ENCODE measurements around the gene M6PR.

M6PR gene

DNA sequence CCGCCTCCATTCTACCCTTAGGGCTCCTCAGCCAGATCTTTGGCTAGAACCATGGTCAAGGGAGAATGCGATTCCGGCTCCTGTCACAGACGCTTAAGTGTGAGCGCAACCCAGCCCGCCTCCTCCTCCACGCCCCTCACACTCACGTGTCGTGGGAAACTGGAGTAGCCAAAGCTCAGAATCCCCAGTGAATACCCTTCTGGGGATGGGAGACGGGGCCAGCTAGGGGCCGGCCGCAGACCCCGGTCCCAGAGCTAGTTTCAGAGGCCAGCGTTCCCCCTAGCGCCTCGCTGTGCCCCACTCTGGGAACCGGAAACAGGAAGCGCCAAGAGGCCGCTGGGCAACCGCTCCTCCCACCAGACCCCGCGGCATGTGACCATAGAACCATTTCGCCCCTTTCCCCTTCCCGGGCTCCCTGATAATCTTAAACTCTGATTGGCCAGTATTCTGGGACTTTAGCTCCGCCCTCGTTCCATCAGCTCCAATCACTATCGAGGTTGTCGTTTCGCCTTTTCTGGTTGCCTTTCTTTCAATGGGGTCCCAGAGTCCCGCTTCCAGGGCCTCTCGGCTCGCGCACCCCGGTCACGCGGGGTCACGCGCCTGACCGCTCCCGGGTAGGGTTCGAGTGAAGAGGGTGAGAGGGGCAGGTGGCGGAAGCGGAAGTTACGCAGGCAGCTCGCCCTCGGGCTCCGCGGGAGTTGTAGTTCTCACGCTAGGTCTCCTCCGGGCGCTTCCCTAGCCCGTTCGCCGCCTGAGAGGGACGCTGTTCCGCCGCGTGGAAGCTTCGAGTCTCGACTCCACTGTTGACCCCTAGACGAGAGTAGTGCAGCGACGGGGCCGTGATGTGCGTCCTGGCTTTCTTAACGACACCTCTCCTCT is at the start of gene M6PR:
TSS of gene M6PR (minus strand) at position 304 of the 879 bp plus-strand sequence. CDS start 3,241 bp downstream, outside the sequence.
- no peaks in the 10 kb centered on the region for H3K4me1 ChIP-seq (ENCODE audit: control insufficient read depth, insufficient read depth, low read length)
- no peaks in the 10 kb centered on the region for H3K27me3 ChIP-seq (ENCODE audit: control insufficient read depth, insufficient read depth, low read length)
- no peaks in the 10 kb centered on the region for H3K9me3 ChIP-seq (ENCODE audit: control insufficient read depth, low read length)
- H3K9ac ChIP-seq (ENCODE audit: low read length) = peak within 1 kb of the TSS; percentile 92
- no peaks in the 10 kb centered on the region for H3K36me3 ChIP-seq (ENCODE audit: control insufficient read depth, insufficient read depth, low read length)
- H3K4me3 ChIP-seq (ENCODE audit: low read length) = peak within 1 kb of the TSS; percentile 93

DNA sequence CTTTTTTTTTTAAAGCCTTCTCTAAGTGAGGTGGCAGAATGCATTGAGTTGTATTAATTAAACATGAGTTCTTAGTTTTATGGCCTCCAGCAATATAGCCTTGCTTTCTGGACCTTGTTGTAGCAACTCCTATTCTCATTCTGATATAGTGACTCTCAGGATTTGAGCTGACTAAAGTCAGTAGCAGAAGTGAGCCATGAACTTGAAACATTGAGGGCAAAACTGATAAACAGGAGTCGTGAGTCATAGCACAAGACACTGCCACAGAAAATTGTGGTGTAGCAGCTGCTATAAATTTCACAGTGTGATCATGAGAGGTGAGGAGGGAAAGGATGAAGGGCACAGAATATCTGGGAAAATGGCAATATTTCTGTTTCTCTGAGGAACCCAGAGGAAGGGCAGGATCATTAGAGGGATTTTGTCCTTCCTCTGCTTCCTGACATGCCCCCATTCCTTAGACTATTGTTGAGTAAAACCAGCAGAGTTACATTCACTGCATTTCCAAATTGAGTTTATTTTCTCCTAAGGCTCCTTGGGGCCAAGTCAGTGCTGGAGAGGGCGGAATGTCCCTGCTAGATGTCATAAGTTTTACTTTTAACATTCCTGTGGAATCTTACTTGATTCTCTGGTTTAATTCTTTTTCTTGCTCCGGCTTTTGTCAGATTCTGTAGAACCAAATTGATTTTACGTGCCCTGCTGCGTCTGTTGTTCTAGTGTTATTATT is 47.4 kb upstream of the M6PR start:
- Histone ChIP-seq H3K4me1 (ENCODE audit: control insufficient read depth, insufficient read depth, low read length) (no peaks in the 10 kb centered on the region), H3K4me3 (ENCODE audit: low read length) (no peak overlapping the region), H3K27me3 (ENCODE audit: control insufficient read depth, insufficient read depth, low read length) (no peaks in the 10 kb centered on the region), H3K9ac (ENCODE audit: low read length) (no peak overlapping the region), H3K36me3 (ENCODE audit: control insufficient read depth, insufficient read depth, low read length) (no peaks in the 10 kb centered on the region), H3K9me3 (ENCODE audit: control insufficient read depth, low read length) (no peaks in the 10 kb centered on the region)

DNA sequence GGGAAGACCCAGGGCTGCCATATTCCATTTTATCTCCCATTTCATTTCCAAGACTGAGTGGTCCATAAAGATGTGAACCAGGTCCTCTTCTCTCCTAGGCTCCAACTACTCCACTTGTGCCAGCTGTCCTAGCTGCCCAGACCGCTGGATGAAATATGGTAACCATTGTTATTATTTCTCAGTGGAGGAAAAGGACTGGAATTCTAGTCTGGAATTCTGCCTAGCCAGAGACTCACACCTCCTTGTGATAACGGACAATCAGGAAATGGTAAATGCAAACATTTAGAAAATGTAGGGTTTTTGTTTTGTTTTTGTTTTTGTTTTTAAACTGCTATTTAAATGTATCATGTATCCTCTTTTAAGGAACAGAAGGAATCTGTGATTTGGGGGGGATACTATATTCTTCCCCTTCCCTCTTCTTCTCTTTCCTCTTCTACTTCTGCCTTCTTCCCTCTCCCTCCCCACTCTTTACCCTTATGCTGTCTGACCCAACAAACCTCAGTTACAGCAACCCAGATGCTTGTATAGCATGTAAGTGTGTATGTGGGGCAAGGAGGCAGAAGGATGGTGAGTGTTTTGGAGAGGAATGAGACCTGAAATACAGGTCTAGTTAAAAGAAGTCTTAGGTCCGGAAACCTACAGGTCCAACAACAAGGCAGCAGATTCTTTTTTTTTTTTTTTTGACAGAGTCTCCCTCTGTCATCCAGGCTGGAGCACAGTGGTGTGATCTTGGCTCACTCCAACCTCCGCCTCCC is 45.8 kb upstream of the M6PR start:
- Histone ChIP-seq H3K4me3 (ENCODE audit: low read length) (no peak overlapping the region), H3K4me1 (ENCODE audit: control insufficient read depth, insufficient read depth, low read length) (no peaks in the 10 kb centered on the region), H3K36me3 (ENCODE audit: control insufficient read depth, insufficient read depth, low read length) (no peaks in the 10 kb centered on the region), H3K27me3 (ENCODE audit: control insufficient read depth, insufficient read depth, low read length) (no peaks in the 10 kb centered on the region), H3K9ac (ENCODE audit: low read length) (no peak overlapping the region), H3K9me3 (ENCODE audit: control insufficient read depth, low read length) (no peaks in the 10 kb centered on the region)

DNA sequence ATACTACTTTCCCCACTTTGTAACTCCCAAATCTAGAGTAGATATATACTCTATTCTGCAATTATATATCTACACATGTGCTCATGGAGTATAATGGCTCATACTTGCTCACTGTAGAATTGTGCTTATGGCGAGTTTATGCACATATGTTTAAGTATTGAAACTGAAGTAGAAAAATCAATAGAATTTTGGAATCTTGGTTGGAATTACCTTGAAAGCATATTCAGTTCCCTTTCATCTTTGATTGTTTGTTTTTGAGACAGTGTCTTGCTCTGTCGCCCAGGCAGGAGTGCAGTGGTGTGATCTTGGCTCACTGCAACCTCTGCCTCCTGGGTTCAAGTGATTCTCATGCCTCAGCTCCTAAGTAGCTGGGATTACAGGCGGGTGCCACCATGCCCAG is 44.4 kb upstream of the M6PR start:
- no peaks in the 10 kb centered on the region for H3K4me1 ChIP-seq (ENCODE audit: control insufficient read depth, insufficient read depth, low read length)
- H3K27me3 ChIP-seq (ENCODE audit: control insufficient read depth, insufficient read depth, low read length) = no peaks in the 10 kb centered on the region
- H3K9me3 ChIP-seq (ENCODE audit: control insufficient read depth, low read length) = no peaks in the 10 kb centered on the region
- H3K36me3 ChIP-seq (ENCODE audit: control insufficient read depth, insufficient read depth, low read length) = no peaks in the 10 kb centered on the region
- H3K4me3 ChIP-seq (ENCODE audit: low read length) = no peak overlapping the region
- no peak overlapping the region for H3K9ac ChIP-seq (ENCODE audit: low read length)

DNA sequence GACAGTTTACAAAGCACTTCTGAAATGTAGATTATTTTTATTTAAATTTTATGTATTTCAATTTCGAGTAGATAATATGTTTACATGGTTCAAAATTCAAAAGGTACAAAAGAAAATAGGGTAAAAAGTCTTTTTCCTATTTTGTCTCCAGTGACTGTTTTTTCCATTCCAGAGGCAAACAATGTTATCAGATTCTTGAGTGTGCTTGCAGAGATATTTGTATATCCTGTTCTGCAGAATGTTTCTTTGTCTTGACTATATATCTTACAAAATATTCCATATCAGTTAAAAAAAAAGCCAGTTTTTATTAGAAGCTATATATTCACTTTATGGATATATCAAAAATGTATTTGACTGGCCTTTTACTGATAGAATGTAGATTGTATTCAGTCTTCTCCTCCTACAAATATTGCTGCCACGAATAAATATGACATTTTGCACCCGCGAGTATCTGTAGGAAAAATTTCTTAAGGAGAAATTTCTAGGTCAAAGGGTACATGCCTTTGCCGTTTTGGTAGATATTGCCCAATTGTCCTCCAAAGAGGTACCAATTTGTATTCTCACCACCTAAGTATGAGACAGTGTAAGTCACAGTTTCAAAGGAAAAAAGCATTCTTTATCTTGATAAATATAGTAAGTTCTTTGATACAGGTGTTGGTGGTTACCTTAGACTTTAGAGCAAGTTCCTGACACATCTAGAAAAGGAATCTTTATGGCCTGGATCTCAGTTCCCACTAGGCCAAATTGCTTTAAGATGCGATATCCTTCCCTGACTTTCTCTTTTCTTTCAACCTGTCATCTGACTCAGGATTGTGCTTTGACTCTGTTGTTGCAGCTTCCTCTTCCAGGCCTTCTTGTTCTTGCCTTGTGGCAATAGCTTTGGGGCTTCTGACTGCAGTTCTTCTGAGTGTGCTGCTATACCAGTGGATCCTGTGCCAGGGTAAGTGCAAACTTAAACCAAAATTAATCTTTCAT is 42.2 kb upstream of the M6PR start:
- Histone ChIP-seq H3K36me3 (ENCODE audit: control insufficient read depth, insufficient read depth, low read length) (no peaks in the 10 kb centered on the region), H3K9me3 (ENCODE audit: control insufficient read depth, low read length) (no peaks in the 10 kb centered on the region), H3K4me3 (ENCODE audit: low read length) (no peak overlapping the region), H3K9ac (ENCODE audit: low read length) (no peak overlapping the region), H3K27me3 (ENCODE audit: control insufficient read depth, insufficient read depth, low read length) (no peaks in the 10 kb centered on the region), H3K4me1 (ENCODE audit: control insufficient read depth, insufficient read depth, low read length) (no peaks in the 10 kb centered on the region)

DNA sequence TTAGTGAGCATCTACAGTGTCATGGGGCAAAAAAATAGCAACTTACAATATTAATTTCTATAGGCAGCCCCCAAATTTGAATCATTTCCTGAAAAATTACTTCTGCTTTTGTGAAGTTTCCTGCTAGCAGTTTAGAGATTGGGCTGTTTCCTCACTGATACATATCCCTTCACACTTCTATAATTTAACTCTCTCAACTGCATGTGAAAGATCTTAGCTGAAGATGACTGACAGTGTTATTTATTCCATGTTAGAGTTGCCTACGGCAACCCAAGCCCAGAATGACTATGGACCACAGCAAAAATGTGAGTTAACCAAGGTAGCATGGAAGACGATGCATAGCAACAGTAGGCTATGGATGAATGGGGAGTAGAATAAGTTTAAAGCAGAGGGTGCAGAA is 40.0 kb upstream of the M6PR start, which contains the start of gene KLRG1:
TSS of gene KLRG1 (plus strand) at position 134 of the 400 bp plus-strand sequence. CDS start at position 224, 90 bp downstream.
- Histone ChIP-seq H3K27me3 (ENCODE audit: control insufficient read depth, insufficient read depth, low read length) (no peaks in the 10 kb centered on the region), H3K9ac (ENCODE audit: low read length) (no peak within 1 kb of the TSS), H3K4me1 (ENCODE audit: control insufficient read depth, insufficient read depth, low read length) (no peaks in the 10 kb centered on the region), H3K9me3 (ENCODE audit: control insufficient read depth, low read length) (no peaks in the 10 kb centered on the region), H3K4me3 (ENCODE audit: low read length) (no peak within 1 kb of the TSS), H3K36me3 (ENCODE audit: control insufficient read depth, insufficient read depth, low read length) (no peaks in the 10 kb centered on the region)

DNA sequence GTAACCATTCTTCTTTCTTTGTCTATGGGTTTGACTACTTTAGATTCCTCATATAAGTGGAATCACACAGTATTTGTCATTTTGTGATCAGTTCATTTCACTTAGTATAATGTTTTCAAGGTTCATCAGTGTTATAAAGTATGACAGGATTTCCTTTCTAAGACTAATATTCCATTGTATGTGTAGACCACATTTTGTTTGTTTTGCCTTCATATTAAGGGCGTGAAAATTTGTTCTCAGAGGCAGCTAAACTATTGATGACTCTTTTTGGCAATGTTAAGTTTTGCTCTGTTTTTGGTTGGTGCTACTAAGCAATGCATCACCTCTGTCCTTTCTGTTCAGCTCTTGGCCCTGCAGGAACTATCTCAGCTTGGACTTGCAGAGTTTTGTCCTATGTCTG is 38.2 kb upstream of the M6PR start:
- Histone ChIP-seq H3K4me3 (ENCODE audit: low read length) (no peak overlapping the region), H3K9me3 (ENCODE audit: control insufficient read depth, low read length) (no peaks in the 10 kb centered on the region), H3K36me3 (ENCODE audit: control insufficient read depth, insufficient read depth, low read length) (no peaks in the 10 kb centered on the region), H3K4me1 (ENCODE audit: control insufficient read depth, insufficient read depth, low read length) (no peaks in the 10 kb centered on the region), H3K9ac (ENCODE audit: low read length) (no peak overlapping the region), H3K27me3 (ENCODE audit: control insufficient read depth, insufficient read depth, low read length) (no peaks in the 10 kb centered on the region)

DNA sequence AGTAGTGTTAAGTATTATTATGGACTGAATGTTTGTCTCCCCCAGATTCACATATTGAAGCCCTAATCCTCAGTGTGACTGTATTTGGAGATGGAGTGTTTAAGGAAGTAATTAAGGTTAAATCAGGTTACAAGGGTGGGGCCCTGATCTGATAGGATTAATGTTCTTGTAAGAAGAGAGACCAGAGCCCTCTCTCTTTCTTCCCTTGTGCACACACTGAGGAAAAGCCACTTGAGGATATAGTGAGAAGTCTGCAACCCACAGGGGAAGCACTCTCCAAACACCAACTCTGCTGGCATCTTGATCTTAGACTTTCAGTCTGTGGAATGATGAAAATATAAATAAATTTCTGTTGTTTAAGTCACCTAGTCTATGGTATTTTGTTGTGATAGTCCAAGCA is 37.7 kb upstream of the M6PR start:
- Histone ChIP-seq H3K9ac (ENCODE audit: low read length) (no peak overlapping the region), H3K4me1 (ENCODE audit: control insufficient read depth, insufficient read depth, low read length) (no peaks in the 10 kb centered on the region), H3K4me3 (ENCODE audit: low read length) (no peak overlapping the region), H3K27me3 (ENCODE audit: control insufficient read depth, insufficient read depth, low read length) (no peaks in the 10 kb centered on the region), H3K36me3 (ENCODE audit: control insufficient read depth, insufficient read depth, low read length) (no peaks in the 10 kb centered on the region), H3K9me3 (ENCODE audit: control insufficient read depth, low read length) (no peaks in the 10 kb centered on the region)

DNA sequence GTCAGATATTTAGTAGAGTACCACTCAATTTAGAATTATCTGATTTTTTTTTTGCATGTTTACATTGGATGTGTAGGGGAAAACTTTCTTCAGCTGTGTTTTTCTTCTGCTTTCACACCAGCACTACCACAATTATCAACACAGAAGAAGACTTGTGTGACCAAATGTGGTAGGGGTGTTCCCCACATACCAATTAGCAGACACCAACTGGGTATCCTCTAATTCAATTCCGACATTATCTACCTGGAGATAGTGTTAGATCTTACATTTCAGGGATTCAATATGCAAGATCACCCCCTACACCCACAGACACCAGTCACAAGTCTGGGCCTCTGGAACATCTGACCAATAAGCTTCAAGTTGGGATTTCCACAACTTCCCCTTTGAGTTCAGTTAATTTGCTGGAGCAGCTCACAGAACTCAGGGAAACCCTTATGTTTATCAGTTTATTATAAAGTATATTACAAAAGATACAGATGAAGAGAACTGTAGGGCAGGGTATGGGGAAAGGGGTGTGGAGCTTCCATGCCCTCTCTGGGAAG is 35.8 kb upstream of the M6PR start:
- Histone ChIP-seq H3K27me3 (ENCODE audit: control insufficient read depth, insufficient read depth, low read length) (no peaks in the 10 kb centered on the region), H3K9me3 (ENCODE audit: control insufficient read depth, low read length) (no peaks in the 10 kb centered on the region), H3K36me3 (ENCODE audit: control insufficient read depth, insufficient read depth, low read length) (no peaks in the 10 kb centered on the region), H3K4me3 (ENCODE audit: low read length) (no peak overlapping the region), H3K9ac (ENCODE audit: low read length) (no peak overlapping the region), H3K4me1 (ENCODE audit: control insufficient read depth, insufficient read depth, low read length) (no peaks in the 10 kb centered on the region)

DNA sequence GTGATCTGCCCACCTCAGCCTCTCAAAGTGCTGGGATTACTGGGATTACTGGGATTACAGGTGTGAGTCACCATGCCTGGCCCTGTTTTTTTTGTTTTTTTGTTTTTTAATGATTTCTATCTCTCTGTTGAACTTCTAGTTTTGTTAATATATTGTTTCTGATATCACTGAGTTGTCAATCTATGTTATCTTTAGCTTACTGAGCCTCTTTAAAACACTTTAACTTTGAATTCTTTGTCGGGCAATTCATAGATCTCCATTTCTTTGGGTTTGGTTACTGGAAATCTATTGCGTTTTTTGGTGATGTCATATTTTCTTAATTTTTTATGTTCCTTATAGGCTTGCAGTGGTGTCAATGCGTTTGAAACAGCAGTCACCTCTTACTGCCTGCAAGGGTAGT is 30.7 kb upstream of the M6PR start:
- no peaks in the 10 kb centered on the region for H3K27me3 ChIP-seq (ENCODE audit: control insufficient read depth, insufficient read depth, low read length)
- H3K36me3 ChIP-seq (ENCODE audit: control insufficient read depth, insufficient read depth, low read length) = no peaks in the 10 kb centered on the region
- H3K9ac ChIP-seq (ENCODE audit: low read length) = no peak overlapping the region
- H3K4me1 ChIP-seq (ENCODE audit: control insufficient read depth, insufficient read depth, low read length) = no peaks in the 10 kb centered on the region
- H3K9me3 ChIP-seq (ENCODE audit: control insufficient read depth, low read length) = no peaks in the 10 kb centered on the region
- no peak overlapping the region for H3K4me3 ChIP-seq (ENCODE audit: low read length)

DNA sequence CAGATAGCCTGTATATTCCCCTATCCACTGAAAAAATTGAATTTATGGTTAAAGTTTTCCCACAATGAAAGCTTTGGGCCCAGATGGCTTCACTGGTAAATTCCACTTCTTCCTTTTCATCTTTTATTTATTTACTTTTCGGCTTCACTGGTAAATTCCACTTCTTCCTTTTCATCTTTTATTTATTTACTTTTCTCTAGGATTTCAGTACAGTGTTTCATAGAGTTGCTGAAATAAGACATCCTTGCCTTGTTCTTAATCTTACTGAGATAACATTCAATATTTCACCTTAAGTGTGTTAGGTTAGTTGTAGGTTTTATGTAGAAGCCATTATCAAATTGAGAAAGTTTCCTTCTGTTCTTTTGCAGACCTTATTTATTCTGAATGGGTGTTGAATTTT is 21.0 kb upstream of the M6PR start:
- no peaks in the 10 kb centered on the region for H3K4me1 ChIP-seq (ENCODE audit: control insufficient read depth, insufficient read depth, low read length)
- no peaks in the 10 kb centered on the region for H3K36me3 ChIP-seq (ENCODE audit: control insufficient read depth, insufficient read depth, low read length)
- H3K9me3 ChIP-seq (ENCODE audit: control insufficient read depth, low read length) = peaks cover 3% of the 10 kb centered on the region
- no peak overlapping the region for H3K4me3 ChIP-seq (ENCODE audit: low read length)
- no peaks in the 10 kb centered on the region for H3K27me3 ChIP-seq (ENCODE audit: control insufficient read depth, insufficient read depth, low read length)
- H3K9ac ChIP-seq (ENCODE audit: low read length) = no peak overlapping the region

Data from mucosa of stomach (tissue), 1 donor.